ENCODE results near the gene FGD6.
"Not testable (repeated sequence)": the region's sequence is repeated elsewhere in the genome, so short reads cannot be mapped to it uniquely, and the experiment has no call there.

Gene FGD6

DNA sequence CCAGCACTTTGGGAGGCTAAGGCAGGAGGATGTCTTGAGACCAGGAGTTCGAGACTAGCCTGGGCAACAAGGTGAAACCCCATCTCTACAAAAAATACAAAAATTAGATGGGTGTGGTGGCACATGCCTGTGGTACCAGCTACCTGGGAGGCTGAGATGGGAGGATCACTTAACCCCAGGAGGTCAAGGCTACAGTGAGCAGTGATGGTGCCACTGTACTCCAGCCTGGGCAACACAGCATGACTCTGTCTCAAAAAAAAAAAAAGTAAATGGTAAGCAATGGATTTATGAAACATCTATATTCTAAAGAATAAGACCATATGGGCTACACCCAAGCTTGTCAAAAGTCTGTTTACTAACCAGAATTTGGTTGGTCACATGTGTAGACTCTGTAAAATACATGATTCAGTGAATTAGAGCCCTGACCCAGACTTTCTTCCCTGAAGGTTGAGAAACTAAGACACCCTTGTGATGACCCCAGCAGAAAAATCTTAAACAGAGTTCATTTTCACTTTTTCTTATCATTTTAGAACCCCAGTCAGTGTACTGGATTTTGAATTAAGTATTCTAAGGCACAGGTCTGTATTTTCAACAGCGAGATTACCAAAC, 12.1 kb downstream of the FGD6 start:
- DNase-seq (ENCODE audit: low read depth in 2 of 2): no peak

DNA sequence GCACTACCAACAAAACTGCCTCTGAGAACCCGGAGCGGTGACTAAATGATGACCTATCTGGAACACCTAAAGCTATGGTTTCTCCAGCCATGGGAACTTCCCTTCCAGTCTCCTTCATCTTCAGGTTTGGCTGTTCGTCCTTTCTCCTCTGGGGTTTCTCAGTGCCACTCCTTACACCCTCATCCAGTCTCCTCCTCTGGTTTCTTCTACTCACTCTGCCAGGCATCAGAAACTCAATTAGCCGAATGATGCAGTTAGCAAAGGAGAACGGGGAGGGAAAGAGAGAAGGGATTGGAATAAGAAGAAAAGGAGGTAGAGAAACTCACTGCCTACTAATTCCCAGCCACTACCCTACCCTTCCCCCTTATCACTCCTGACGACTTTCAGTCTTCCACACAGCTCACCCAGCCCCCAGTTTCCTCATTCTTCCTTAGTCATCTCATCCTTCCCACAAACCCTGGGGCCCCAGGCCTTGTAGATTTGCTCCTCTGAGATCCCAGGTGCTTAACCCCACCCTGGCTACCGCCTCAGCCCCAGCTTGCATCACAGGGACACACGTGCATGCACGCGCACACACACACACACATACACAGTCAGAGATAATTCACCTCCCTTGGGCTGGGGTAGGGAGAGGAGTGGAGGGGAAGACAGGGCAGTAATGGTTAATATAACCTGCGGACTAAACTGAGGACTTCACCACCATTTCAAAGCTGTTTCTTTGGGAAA, 13.0 kb downstream of the FGD6 start:
- no peak for DNase-seq (ENCODE audit: low read depth in 2 of 2)

DNA sequence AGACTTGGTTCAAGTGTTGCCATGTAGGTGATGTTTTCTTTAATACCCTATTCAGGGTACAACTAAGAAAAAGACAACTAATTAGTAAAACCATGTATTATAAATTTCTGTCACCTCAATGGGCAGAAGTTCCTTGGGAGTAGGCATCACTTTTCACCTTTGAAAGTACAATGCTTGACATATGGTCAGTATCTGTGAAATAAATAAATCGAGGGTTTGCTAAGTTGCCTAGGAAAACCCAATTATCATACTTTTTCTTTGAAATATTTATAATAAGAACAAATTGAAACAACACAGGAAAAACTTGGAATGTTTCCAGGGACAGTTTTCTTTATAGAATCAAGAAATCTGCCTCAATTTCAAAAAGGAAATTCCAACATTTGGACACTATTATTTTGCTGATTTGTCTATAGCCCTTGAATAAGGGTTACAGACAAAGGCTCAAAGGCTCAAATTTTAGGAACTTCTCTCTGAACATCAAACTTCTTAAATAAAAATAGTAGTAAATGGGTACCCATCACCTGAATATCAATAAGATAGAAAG, 13.7 kb downstream of the FGD6 start:
- no peak for DNase-seq (ENCODE audit: low read depth in 2 of 2)

DNA sequence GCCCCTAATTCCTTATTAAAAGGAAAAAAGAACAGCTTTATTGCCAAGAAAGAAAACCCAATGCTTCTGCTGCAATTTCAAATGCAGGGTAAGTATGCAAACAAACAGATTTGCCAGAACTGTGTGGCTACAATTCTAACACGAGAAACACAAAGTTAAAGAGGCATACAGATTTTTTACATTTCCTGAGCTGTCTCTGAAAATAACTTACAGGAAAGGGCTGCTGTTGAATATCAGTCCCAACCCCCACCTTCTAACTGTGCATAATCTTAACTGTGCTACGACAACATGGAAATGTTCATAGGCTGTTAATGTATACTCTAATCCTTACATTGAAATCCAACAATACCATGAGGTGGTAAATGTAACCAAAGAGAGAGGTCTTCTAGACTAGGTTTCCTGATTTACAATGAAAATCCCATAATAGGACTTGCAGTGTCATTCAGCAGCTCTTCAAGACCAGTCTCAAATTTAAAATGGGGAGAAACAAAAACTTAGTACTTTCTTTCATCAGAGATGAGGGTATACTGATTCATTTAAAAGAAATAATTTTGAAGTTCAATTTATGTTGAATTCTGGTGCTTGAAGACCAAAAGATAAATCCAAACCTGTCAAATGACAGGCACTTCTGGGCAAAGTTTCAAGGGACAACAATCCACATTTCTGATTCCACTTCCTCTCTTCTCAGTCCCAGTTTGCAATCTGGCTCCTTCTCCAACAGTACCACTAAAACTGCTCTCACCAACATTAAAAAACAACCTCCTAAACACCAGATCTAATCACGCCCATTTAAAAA, 14.4 kb downstream of the FGD6 start:
- no peak for DNase-seq (ENCODE audit: low read depth in 2 of 2)

DNA sequence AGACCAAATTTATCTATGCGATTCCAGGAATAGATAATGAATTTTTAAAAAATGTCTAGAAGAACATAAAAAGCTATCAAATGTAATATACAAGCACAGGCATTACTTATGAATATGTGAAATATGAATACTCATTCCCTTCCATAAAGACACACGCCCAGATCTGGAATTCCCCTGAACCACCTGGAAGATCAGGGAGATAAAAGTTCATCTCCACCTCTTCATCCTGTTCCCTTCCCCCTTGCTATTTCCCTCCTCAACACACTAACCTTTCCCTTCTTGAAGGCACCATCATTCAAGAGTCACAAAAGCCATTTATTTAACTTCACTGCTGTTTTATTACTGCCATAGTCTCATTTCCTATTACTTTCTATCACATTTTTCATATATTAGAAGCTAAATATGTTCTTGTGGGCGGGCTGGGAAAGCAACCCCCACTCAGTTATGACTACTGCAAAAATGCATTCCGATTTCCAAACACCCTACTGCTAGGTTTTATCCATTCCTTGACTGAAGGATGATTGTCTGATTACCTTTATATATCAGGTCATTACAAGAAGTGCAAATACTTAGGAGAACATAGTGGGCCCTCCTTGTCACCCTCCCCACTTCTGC, 16.1 kb downstream of the FGD6 start:
- DNase-seq (ENCODE audit: low read depth in 2 of 2): no peak

DNA sequence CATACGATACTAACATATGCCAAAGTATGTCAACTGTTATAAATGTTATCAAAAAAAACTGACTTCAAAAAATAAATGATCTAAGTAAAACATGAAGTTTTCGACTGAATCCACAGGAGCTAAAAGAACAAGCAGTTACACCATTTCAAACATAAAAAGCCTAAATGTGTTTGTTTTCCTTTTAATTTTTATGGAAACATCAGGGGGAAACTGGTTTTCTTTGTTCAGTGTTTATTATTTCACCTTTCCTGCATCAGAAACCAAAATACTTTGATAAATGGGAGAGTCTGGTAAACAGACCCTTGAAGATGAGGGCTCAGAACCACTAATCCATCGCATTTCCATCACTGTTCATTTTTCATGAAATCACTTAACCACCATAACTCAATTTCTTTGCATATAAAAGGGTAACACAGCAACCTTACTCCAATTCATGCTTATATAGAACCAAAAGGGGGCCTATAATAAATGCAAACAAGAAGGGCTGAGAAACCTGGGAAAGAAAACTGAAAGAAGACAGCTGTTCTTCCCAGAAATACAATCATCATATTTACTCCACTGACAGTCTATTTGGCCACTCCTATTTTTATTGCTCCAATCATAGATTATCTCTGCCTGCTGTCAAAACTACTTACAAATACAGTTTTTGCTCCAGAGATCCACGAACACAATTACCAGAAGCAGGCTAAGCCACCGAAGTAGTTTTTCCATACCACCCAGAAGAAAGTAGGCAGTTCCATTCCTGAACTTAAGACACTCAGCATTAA, 17.0 kb downstream of the FGD6 start:
- no peak for DNase-seq (ENCODE audit: low read depth in 2 of 2)

DNA sequence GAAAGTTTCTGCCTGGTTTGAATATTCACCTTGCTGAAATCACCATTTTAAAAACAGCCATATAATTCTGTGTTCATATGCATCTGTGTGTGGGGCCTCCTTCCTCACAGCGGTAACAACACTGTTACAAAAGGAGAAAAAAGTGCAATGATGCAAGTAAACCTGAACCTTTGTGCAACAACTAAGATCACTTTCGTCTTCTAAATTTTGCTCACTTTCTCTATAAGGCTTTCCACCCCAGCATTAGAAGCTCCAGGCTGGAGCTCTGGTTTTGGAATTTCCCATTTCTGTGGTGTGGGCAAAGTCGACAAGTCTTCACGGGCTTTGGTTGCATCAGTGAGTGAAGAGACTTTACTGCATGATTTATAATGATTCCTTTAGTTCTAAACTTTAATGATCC, 18.4 kb downstream of the FGD6 start:
- no peak for DNase-seq (ENCODE audit: low read depth in 2 of 2)

DNA sequence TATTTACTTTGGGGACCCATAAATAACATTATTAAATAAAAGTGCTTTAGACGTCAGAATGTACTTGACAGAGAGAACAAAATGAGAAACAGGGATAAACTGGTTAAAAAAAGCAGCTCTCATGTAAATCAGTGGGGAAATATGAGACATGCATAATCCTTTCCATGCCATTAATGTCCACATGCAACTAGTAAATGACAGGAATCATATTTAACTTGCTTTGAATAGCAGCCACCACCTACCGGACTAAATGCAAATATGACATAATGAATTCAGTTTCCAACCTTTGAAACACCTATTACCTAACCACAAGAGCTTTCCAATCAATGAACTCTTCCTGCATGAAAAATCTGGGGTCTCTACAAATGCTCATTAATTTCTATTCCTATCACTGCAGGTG, 19.6 kb downstream of the FGD6 start:
- no peak for DNase-seq (ENCODE audit: low read depth in 2 of 2)

DNA sequence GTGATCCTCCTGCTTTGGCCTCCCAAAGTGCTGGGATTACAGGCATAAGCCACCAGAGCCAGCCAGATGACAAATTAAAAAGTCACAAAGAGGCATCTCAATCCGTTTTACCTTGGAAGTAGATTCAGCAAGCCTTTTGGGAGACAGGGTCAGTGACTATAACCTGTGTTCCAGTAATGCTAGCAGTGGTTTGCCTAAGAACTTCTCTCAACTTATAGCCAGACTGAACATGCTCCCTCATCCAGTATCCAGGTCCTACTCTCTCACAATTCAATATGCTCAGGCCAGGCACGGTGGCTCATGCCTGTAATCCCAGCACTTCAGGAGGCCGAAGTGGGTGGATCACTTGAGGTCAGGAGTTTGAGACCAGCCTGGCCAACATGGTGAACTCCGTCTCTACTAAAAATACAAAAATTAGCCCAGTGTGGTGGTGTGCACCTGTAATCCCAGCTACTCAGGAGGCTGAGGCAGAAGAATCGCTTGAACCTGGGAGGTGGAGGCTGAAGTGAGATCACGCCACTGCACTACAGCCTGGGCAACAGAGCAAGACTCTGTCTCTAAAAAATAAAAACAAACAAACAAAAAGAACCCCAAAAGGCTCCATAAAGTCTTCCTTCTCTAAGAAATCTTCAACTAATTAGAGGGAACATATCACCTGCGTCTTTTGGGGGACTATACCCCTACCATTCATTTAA, 20.2 kb downstream of the FGD6 start:
- DNase-seq (ENCODE audit: low read depth in 2 of 2): not testable (repeated sequence)

DNA sequence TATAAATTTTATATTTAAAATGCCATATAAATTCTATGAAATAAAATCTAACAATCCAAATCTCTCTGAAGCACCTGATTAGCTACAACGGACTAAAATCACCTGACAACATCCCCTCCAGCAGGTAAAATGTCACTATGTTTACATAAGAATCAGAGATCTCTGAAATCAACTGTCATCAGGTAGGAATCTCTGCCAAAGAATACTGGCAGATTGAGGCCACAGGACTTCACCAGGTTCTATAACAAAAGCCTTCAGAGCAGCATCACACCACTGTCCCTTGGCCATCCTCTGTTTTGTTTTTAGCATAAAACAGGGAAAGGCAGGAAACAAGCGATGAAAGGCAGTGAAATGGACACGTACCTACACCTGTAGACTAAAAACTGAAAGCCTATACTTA, 22.1 kb downstream of the FGD6 start:
- no peak for DNase-seq (ENCODE audit: low read depth in 2 of 2)

DNA sequence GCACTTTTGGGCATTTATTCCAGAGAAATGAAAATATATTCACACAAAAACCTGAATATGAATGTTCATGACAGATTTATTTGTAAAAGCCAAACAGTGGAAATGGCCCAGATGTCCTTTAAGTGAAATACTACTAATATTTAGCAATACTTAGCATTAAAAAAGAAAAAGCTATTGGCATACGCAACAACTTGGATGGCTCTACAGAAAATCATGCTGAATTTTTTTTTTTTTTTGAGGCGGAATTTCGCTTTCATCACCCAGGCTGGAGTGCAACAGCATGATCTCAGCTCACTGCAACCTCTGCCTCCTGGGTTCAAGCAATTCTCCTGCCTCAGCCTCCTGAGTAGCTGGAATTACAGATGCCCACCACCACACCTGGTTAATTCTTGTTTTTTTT, 24.1 kb downstream of the FGD6 start:
- no peak for DNase-seq (ENCODE audit: low read depth in 2 of 2)

DNA sequence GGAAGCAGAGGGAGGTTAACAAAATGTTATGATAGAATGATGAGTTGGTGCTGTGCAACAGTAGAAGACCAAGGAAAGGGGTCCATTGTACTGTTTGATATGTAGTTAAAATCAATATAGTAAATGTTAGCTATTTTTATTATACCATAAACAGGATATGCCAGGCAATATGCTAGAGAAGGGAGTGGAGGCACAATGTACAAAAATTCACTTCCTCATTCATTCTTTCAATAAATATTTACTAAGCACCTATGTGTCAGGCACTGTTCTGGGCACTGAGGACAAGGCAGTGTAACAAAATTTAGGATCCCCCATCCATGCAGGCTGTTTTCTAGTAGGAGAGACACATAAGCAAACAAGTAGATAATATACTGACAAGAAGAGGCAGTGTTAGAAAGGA, 25.0 kb downstream of the FGD6 start:
- no peak for DNase-seq (ENCODE audit: low read depth in 2 of 2)

DNA sequence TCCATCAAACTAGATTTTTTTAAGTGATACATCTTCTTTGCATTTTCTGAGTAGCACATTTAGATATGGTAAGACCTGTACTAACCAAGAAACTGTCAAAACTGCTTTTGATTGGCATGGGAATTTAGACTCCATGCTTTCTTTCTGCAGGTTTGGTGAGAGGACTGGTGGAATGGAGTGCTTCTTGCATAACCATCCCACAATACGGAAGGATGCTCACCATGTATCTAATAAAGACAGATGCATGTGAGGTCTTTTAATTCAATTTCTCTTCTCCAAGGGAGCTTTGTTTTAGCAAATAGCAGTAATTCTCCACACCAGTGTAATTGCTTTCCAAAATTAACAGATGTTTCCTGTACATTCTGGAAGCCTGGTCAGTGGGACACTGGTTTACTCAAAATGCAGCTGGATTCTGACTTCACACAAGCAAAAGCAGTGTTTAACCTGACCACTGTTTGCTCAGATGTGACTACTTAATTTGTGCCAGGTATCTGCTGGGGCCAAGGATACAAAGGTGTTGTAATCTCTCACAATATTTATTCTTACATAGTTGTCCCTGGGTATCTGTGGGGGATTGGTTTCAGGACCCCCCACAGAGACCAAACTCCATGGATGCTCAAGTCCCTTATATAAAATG, 26.1 kb downstream of the FGD6 start:
- DNase-seq (ENCODE audit: low read depth in 2 of 2): no peak

DNA sequence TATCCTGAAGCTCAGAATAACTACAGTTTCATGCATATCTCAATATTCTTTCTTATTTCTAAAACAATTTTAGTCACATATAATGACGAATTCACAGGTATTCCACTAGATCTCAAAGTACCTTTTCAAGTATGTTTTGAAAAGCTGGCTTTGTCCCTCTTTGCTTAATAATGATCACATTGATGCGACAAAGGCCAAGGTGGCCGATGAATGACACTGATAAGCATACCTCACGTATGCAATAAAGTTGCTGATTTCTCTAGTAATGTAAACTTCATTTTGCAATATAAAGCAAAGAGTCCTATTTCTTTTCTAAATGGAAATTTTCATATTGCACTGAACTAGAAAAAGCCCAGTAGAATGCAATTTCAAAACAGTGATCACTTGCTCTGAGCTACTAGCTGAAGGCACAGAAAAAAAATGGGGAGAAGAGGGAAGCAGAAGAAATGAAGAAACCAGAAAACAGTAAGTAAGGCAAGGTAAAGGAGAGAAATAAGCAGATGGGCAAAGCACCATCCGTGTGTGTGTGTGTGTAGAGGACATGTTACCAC, 29.3 kb downstream of the FGD6 start:
- DNase-seq (ENCODE audit: low read depth in 2 of 2): no peak

DNA sequence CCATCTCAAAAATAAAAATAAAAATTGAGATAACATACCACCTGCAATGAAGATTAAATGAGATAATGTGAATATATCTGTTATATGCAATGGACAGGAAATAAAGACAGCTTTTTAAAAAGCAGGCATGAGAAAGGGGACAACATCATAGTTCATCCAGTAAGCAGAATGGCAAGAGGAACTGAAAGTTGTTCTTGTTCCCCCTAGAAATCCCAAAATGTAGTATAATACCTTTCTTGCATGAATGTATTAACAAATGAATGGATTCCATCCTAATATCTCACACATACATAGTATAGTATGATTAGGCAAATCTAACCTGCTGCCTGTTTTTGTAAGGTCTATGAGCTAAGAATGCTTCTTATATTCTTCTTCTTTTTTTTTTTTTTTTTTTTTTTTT, 31.4 kb downstream of the FGD6 start:
- DNase-seq (ENCODE audit: low read depth in 2 of 2): no peak

DNA sequence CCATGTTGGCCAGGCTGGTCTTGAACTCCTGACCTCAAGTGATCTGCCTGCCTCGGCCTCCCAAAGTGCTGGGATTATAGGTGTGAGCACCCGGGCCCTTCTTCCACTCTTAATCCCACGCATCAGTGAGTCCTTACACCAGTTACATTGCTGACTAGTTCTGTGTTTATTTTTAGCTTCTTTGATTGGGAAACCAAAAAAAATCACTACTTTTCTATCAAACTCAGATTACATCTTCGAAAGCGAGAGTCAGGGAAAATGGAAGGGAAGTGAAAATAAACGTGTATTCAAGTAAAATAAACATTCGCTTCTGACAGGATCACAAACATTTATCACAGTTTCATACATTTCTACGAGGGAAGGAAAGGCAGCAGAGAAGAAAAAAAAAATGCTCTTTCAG, 32.2 kb downstream of the FGD6 start:
- no peak for DNase-seq (ENCODE audit: low read depth in 2 of 2)

DNA sequence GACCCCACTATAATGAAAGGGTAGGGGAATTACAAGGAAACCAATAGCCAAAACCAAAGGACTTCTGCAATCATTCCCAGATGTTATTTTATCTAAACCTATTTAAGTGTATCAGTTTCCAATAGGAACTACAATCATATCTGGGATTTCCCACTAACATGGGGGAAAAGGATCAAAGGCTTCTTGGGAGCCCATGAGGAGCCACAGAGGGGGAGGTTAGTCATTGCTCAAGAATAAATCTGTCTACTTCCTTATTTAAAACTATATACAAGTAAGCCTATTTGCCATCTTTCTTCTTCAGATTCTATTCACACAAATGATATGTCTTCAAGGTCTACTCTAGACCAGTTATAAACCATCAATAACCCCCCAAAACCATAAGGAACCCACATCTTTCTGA, 33.1 kb downstream of the FGD6 start:
- DNase-seq (ENCODE audit: low read depth in 2 of 2): no peak

DNA sequence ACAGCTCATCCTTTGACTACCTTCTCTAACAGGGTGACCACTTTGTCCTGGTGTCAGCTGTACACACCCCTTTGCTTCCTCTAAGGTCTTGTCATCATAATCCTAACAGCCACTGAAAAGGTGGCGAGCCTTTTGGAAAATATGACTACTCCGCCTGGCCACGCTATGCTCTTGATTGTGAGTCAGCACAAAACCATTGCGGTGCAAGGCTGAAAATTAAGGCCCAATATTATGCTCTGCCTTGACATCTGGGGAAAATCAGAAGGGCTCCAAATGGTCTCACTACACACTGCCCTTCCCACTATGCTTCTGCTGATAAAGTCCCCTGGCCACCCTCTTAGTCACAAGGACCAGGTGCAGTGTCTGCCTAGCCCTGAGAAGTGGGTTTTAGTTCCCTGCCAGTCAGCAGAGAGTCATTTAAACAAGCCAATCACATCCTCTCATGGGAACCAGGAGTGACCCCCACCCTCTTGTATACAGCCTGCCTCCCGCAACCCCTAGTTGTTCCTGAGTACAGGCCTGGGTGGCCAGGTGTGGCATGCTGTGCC, 34.3 kb downstream of the FGD6 start:
- DNase-seq (ENCODE audit: low read depth in 2 of 2): no peak

DNA sequence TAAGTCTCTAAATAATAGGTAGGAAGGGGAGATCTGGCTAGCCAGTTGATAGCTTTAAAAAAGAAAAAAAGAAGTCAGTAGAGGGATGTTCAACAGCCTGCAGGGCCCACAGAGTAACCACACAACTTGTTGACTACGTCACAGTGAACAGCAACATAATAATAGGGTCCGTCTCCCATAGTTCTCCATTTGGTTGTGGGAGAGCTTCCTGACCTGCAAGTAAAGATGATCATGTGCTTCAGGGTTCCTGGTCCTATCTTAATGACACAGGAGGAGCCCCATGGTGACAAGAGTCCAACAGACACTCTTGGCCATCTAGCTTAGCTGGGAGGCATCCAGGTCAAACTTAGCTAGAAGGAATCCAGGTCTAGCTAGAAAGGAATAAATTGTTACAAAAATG, 36.2 kb downstream of the FGD6 start:
- no peak for DNase-seq (ENCODE audit: low read depth in 2 of 2)

DNA sequence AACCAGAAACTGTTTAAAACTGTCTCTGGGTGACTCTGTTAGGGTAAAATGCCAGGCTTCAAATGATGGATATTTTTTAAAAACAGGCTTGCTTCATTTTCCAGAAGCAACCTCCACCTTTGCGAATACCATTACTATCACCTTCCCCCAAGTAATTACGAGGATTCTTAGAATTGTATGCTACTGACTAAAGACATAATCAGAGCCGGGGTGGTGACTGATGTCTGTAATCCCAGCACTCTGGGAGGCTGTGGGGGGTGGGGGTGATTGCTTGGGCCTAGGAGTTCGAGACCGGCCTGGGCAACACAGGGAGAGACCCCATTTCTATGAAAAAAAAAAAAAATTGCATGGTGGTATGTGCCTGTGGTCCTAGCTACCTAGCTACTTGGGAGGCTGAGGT, 38.3 kb downstream of the FGD6 start:
- DNase-seq (ENCODE audit: low read depth in 2 of 2): no peak

Measured in activated CD4-positive, alpha-beta T cell treated with anti-CD3 and anti-CD28 coated beads for 24 hours (primary cell).